Transverse colon (tissue), 3 donors: ENCODE measurements around the gene HRH2.
A peak's percentile ranks its signal among the peaks of the same experiment; 100 is the strongest.

Source experiments
- CTCF ChIP-seq, 5 experiments: fragments of 200-600 bp in 3 of 5; fragments of 450-650 bp in 2 of 5; sonication (generic) in 3 of 5; IDR thresholded peaks; 1 replicate in 2 of 5; 2 replicates in 3 of 5; pipeline ENCODE4 v1.5.1; 2016 to 2017; ENCODE audit warnings: antibody characterized with exemption in 5 of 5, inconsistent platforms in 3 of 5, mild to moderate bottlenecking in 2 of 5, moderate library complexity in 1 of 5
- POLR2A ChIP-seq: fragments of 450-650 bp; IDR thresholded peaks from one replicate; pipeline ENCODE4 v1.6.1; 2016; ENCODE audit warnings: antibody characterized with exemption, mild to moderate bottlenecking, moderate library complexity

- peak; percentile 58 to 72 (median 66) for TF ChIP-seq CTCF (IDR thresholded peaks at IDR 0.05)
- no peak for TF ChIP-seq POLR2A
Observed at GRCh38 chr5:175718401-175719108, 60.7 kb downstream of the HRH2 start.
